BE2C (cell line): ENCODE data around the gene RGPD4.

ENCODE experiments used
- DNase-seq: peaks from one replicate; pipeline ENCODE4 v3.0.0-alpha.2; 2020
- H3K27me3 ChIP-seq: fragments of 250-450 bp; sonication (Bioruptor Pico); 2 replicates; pipeline ENCODE4 v1.5.1; 2020; ENCODE audit warnings: mild to moderate bottlenecking
- H3K36me3 ChIP-seq: fragments of 250-450 bp; sonication (Bioruptor Pico); 2 replicates; pipeline ENCODE4 v1.5.1; 2020; ENCODE audit warnings: mild to moderate bottlenecking
- H3K4me1 ChIP-seq: fragments of 250-450 bp; sonication (Bioruptor Pico); 2 replicates; pipeline ENCODE4 v1.5.1; 2020
- H3K4me3 ChIP-seq: 2 replicates; pipeline ENCODE4 v1.5.1; 2011; ENCODE audit warnings: low read depth, low read length
- H3K9me3 ChIP-seq: fragments of 250-450 bp; sonication (Bioruptor Pico); 2 replicates; pipeline ENCODE4 v1.5.1; 2020
- TF ChIP-seq, protein P1 (sequence below): IDR thresholded peaks from 2 replicates; pipeline ENCODE4 v1.5.1; 2012; ENCODE audit warnings: mild to moderate bottlenecking, low read depth, low read length

The RGPD4 gene

DNA sequence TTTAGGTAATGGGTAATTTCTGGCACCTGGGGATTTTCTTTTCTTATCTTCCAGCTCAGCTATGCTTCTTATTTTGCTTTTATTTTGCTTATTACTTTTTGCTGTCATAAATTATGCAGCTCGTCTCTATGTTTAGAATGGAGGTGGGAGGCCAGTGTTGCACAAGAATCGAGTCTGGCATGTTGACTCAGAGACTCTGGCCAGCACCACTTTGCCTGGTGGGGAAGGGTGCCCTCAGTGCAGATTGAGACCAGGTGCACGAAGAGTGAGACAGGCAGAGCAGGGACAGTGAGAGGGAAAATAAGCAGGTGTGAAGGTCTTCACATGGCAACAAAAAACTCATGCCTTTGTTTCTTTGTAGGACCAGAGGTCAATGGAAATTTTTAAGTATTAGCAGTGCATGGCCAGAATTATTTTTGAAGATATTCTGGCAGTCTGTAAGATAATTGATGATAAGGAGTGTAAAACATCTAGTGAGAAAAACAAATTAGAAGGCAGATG lies 100.4 kb downstream of the RGPD4 start:
- Histone ChIP-seq H3K27me3 (no peaks in the 10 kb centered on the region), H3K4me1 (no peaks in the 10 kb centered on the region), H3K9me3 (no peaks in the 10 kb centered on the region), H3K36me3 (no peaks in the 10 kb centered on the region), H3K4me3 (no peak overlapping the region)
- DNase-seq, result no peak
- TF ChIP-seq, protein P1, sequence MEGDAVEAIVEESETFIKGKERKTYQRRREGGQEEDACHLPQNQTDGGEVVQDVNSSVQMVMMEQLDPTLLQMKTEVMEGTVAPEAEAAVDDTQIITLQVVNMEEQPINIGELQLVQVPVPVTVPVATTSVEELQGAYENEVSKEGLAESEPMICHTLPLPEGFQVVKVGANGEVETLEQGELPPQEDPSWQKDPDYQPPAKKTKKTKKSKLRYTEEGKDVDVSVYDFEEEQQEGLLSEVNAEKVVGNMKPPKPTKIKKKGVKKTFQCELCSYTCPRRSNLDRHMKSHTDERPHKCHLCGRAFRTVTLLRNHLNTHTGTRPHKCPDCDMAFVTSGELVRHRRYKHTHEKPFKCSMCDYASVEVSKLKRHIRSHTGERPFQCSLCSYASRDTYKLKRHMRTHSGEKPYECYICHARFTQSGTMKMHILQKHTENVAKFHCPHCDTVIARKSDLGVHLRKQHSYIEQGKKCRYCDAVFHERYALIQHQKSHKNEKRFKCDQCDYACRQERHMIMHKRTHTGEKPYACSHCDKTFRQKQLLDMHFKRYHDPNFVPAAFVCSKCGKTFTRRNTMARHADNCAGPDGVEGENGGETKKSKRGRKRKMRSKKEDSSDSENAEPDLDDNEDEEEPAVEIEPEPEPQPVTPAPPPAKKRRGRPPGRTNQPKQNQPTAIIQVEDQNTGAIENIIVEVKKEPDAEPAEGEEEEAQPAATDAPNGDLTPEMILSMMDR, result no peak

DNA sequence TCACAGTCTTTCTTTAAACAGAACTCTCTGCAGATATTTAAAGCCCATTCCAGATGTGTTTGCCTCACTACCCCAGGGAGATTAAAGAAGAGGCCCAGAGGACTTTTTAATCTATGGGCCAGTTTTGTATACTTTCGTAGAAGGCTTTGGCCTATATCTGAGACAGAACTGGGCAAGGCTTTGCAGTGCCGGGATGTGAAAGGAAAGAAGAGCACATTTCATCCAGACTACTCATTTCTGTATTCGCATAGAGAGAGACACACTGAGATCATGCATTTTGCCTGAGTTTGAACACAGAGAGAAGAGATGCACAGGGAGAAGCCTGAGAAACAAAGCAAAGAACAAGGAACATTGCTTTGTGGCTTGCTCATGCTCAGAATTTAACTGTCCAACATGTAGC lies 104.7 kb downstream of the RGPD4 start:
- Histone ChIP-seq H3K4me3 (no peak overlapping the region), H3K36me3 (no peaks in the 10 kb centered on the region), H3K27me3 (no peaks in the 10 kb centered on the region), H3K4me1 (no peaks in the 10 kb centered on the region), H3K9me3 (no peaks in the 10 kb centered on the region)
- no peak for DNase-seq
- TF ChIP-seq, protein P1, result no peak

DNA sequence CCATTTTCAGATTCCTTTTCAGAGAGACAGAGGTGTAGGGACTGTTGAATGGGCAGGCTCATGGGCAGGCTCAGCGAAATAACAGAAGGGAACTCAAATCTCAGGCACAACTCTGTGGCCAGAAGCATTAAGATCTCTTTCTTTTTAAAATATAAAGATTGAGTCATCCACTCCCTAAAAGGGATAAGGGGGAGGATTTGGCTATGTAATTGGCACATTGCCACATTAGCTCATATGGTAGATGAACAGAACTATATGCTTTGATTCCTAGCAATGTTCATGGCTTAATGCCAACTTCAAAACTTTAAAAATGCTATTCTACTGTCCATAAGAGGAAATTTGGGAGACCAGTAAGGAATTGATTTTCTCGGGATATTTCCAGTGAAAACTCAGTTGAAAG lies 105.8 kb downstream of the RGPD4 start:
- no peak for DNase-seq
- Histone ChIP-seq H3K4me1 (no peaks in the 10 kb centered on the region), H3K4me3 (no peak overlapping the region), H3K9me3 (no peaks in the 10 kb centered on the region), H3K36me3 (no peaks in the 10 kb centered on the region), H3K27me3 (no peaks in the 10 kb centered on the region)
- TF ChIP-seq, protein P1, result no peak

DNA sequence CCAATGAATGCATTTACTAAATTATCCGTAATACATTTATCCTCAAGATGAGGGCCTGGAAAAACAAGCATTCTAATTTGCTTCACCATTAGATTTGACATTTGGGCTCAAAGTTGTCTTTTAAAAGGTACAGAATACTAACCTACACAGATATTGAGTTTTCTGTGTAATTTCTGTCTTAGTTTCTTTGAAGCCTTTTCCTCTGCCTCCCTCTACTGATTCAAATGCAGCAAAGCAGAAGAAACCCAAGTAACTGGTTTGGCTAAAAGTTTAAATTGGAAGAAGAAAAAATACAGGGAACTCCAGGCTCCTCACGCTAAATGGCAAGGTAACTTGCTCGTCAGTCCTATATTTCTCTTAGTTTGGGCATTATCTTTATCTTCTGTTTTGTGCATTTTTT lies 106.3 kb downstream of the RGPD4 start:
- DNase-seq, result no peak
- H3K9me3 ChIP-seq, result no peaks in the 10 kb centered on the region
- H3K36me3 ChIP-seq, result no peaks in the 10 kb centered on the region
- TF ChIP-seq, protein P1, result no peak
- no peaks in the 10 kb centered on the region for H3K27me3 ChIP-seq
- no peaks in the 10 kb centered on the region for H3K4me1 ChIP-seq
- H3K4me3 ChIP-seq, result no peak overlapping the region

DNA sequence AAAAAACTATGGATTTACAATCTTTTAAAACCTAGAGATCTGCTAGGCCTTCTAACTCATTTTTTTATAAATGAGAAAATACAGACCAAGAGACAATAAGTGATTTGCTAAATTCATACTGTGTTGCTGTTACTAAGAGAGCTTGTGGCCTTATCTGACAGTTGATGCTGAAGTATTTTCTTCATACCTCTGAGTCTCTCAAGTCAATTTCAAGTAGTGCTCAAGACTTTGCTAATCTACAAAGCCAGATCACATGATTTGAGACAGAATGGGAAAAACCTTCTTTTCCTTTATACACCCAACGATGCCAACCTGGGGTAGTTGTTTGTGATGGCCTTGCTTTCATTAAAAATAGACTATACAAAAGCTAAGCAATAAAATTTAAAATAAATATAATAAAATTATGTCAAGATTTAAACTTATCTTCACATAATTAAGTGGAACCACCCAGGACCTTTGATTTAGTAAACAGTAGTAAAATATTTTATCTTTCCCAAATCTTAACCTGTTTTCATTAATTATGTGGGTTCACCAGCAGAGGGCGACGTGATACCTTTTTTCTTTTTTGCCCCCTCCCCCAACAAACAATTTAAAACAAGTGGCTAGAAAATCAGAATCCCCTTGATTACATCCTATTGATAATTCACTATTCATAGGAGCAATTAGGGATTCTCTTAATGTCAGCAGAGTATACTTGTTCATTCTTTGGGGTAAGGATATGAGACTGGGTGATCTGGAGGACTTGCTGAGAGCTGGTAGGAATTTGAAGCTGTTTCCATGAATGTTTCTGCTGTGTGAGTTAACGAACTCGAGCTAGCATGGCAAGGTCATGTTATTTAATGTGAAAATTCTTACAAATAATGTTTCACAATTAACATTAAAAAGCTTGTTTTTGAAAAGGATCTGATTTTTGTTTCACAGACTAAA lies 110.0 kb downstream of the RGPD4 start:
- TF ChIP-seq, protein P1, result no peak; the same call in 1 of the 2 replicates
- H3K36me3 ChIP-seq, result no peaks in the 10 kb centered on the region
- no peak overlapping the region for H3K4me3 ChIP-seq
- no peaks in the 10 kb centered on the region for H3K9me3 ChIP-seq
- no peaks in the 10 kb centered on the region for H3K27me3 ChIP-seq
- H3K4me1 ChIP-seq, result no peaks in the 10 kb centered on the region
- no peak for DNase-seq
